Measurements from ENCODE around the gene ZKSCAN1.

The ZKSCAN1 gene

DNA sequence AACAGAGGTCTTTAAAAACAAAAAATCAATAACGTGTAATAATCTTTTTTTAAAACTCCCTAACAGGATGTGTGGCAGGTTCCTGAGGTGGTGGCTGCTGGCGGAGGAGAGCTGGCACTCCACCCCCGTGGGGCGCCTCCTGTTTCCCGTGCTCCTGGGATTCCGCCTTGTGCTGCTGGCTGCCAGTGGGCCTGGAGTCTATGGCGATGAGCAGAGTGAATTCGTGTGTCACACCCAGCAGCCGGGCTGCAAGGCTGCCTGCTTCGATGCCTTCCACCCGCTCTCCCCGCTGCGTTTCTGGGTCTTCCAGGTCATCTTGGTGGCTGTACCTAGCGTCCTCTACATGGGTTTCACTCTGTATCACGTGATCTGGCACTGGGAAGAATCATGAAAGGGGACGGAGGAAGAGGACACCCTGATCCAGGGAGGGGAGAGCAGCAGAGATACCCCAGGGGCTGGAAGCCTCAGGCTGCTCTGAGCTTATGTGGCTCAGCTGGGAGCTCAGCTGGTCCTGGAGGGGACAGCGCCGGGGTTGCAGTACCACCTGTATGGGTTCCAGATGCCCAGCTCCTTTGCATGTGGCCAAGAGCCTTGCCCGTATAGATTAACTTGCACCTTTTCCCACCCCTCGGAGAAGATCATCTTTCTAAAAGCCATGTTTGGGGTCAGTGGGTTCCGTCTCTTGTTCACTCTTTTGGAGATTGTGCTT is 22.9 kb upstream of the ZKSCAN1 start:
- ChIA-PET CTCF (interaction anchor here (0.5 to 1.5 kb wide), 3 partner anchors 74 to 1344 kb away, joined by 3 to 4 read pairs (median 3); no protein-coding TSS in a partner anchor), POLR2A (ENCODE audit: low non-redundant PET) (no interaction called here)
- TF ChIP-seq, protein P1, sequence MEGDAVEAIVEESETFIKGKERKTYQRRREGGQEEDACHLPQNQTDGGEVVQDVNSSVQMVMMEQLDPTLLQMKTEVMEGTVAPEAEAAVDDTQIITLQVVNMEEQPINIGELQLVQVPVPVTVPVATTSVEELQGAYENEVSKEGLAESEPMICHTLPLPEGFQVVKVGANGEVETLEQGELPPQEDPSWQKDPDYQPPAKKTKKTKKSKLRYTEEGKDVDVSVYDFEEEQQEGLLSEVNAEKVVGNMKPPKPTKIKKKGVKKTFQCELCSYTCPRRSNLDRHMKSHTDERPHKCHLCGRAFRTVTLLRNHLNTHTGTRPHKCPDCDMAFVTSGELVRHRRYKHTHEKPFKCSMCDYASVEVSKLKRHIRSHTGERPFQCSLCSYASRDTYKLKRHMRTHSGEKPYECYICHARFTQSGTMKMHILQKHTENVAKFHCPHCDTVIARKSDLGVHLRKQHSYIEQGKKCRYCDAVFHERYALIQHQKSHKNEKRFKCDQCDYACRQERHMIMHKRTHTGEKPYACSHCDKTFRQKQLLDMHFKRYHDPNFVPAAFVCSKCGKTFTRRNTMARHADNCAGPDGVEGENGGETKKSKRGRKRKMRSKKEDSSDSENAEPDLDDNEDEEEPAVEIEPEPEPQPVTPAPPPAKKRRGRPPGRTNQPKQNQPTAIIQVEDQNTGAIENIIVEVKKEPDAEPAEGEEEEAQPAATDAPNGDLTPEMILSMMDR (conservative IDR thresholded peaks at IDR 0.05; ENCODE audit: low read depth): no peak
- no peak for DNase-seq (ENCODE audit: low spot score)
- H3K27ac ChIP-seq: no peak overlapping the region

DNA sequence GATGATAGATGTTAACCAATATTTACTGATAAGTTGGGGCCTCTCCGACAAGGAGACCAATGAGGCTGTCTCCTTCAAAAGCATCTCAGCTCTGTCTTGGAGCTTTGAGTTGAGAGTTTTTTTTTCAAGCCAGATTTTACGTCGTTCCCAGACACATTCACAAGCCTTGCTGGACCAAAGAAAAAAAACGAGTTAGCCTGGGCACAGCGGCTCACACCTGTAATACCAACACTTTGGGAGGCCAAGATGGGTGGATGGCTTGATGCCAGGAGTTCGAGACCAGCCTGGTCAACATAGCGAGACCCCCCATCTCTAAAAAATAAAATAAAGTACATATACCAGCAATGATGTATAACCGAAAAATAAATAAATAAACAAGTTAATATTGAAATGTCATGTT is 20.6 kb upstream of the ZKSCAN1 start:
- TF ChIP-seq, protein P1 (conservative IDR thresholded peaks at IDR 0.05; ENCODE audit: low read depth): no peak
- DNase-seq (ENCODE audit: low spot score): no peak
- H3K27ac ChIP-seq: no peak overlapping the region
- ChIA-PET CTCF (interaction anchor here (1.2 to 1.8 kb wide), 3 partner anchors 59 to 81 kb away, joined by 3 to 12 read pairs (median 5); no protein-coding TSS in a partner anchor), POLR2A (ENCODE audit: low non-redundant PET) (no interaction called here)

DNA sequence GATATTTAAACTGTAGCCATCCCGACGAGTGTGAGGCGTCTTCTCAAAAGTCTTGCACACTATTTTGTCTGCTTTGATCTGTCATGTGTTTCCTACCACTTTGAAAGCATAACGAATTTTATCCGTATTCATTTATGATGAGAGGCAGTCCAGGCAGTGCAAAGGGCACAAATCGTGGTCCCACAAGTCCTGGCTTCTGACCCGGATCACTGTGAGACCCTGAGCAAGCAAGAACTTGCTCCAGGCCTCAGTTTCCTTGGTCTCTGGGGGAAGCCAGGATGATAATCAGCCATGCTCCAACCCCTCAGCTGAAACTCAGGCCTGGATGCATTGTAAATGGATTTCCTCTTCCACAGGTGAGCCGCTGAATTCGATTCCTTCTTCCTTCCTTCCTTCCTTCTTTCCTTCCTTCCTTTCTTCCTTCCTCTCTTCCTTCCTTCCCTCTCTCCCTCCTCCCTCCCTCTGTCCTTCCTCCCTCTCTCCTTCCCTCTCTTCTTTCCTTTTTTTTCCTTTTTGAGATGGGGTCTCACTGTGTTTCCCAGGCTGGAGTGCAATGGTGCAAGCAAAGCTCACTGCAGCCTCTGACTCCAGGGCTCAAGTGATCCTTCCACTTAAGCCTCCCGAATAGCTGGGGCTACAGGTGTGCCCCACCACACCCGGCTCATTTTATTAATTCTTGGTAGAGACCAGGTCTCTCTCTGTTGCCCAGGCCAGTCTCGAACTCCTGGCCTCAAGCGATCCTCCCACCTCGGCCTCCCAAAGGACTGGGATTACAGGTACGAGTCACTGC is 18.4 kb upstream of the ZKSCAN1 start:
- TF ChIP-seq, protein P1 (conservative IDR thresholded peaks at IDR 0.05; ENCODE audit: low read depth): no peak
- CTCF ChIA-PET: interaction anchor here (0.7 kb wide), 2 partner anchors 44 to 80 kb away, joined by 4 read pairs; no protein-coding TSS in a partner anchor
- H3K27ac ChIP-seq: no peak overlapping the region
- no peak for DNase-seq (ENCODE audit: low spot score)
- POLR2A ChIA-PET (ENCODE audit: low non-redundant PET): interaction anchor here (0.5 kb wide), 1 partner anchor 432 kb away, joined by 7 read pairs; no protein-coding TSS in a partner anchor

DNA sequence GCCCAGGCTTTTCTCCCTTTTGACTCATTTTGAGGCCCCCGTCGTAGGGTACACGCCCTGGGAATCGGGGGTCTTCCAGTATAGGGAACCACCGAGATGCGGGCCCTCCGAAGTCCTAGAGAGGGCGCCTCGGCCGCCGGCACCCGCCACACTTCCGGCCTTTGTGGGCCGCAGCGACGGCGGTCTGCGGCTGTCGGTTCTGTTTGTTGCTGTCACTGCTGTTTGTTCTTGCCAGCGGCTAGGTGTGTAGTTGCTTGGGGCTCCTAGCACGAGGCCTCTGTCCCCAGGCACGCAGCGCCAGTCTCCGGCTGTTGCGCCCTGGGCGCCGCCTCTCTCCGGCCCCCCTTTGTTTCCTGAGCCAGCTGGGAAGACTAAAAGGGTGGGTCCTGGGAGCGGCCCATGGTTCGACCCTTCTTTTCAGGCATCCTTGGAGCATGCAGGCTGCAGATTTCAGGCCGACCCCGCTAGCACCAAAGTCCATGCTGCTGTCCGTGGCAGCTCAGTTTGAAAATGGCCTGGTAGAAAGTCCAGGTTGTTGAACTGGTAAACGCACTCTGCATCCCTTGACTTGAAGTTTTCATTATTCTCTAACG is 17.8 kb upstream of the ZKSCAN1 start:
- CTCF ChIA-PET: interaction anchor here (0.6 to 0.7 kb wide), 2 partner anchors 43 to 85 kb away, joined by 4 to 5 read pairs; no protein-coding TSS in a partner anchor
- TF ChIP-seq, protein P1 (conservative IDR thresholded peaks at IDR 0.05; ENCODE audit: low read depth): no peak
- DNase-seq (ENCODE audit: low spot score): no peak
- POLR2A ChIA-PET (ENCODE audit: low non-redundant PET): interaction anchor here (0.5 kb wide), 1 partner anchor 432 kb away, joined by 7 read pairs; no protein-coding TSS in a partner anchor
- H3K27ac ChIP-seq: no peak overlapping the region

DNA sequence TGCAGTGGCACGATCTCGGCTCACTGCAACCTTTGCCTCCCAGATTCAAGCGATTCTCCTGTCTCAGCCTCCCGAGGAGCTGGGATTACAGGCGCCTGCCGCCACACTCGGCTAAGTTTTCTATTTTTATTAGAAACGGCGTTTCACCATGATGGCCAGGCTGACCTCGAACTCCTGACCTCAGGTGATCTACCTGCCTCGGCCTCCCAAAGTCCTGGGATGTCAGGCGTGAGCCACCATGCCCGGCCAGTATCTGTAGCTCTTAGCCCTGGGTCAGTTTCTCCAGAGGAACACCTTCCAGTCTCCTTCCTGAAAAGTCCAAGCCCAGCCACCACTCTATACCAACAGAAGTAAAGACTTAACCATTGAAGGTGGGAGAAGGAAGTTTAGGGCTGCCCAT is 15.2 kb upstream of the ZKSCAN1 start:
- POLR2A ChIA-PET (ENCODE audit: low non-redundant PET): no interaction called here
- DNase-seq (ENCODE audit: low spot score): no peak
- CTCF ChIA-PET: interaction anchor here (0.7 kb wide), 1 partner anchor 465 kb away, joined by 4 read pairs; no protein-coding TSS in a partner anchor
- TF ChIP-seq, protein P1 (conservative IDR thresholded peaks at IDR 0.05; ENCODE audit: low read depth): no peak
- no peak overlapping the region for H3K27ac ChIP-seq
